Left hindlimb (tissue), 1 donor: ENCODE measurements around the gene MTCL1.

Experiments
- DNase-seq: peaks from one replicate; pipeline ENCODE4 v3.0.0-alpha.2; 2018

Gene MTCL1

GRCh38 chr18:8794934-8795280 lies 89.6 kb downstream of the MTCL1 start:
- DNase-seq: no peak

GRCh38 chr18:8795586-8796325 lies 90.4 kb downstream of the MTCL1 start:
- DNase-seq: no peak

GRCh38 chr18:8797206-8797605 lies 91.8 kb downstream of the MTCL1 start:
- no peak for DNase-seq

GRCh38 chr18:8799001-8799400 lies 93.6 kb downstream of the MTCL1 start:
- DNase-seq: peak; percentile 62

- peak; percentile 79 for DNase-seq
These were observed 94.5 kb downstream of the MTCL1 start for GRCh38 chr18:8799596-8800441.

- DNase-seq: no peak
These were observed 95.1 kb downstream of the MTCL1 start for GRCh38 chr18:8800445-8800844.

- DNase-seq: no peak
These were observed 95.5 kb downstream of the MTCL1 start for GRCh38 chr18:8800876-8801262.

GRCh38 chr18:8801263-8801901 lies 96.0 kb downstream of the MTCL1 start:
- no peak for DNase-seq

GRCh38 chr18:8802017-8802672 lies 96.8 kb downstream of the MTCL1 start:
- DNase-seq: no peak

- DNase-seq: no peak
These were observed 97.9 kb downstream of the MTCL1 start for GRCh38 chr18:8803063-8803795.

- DNase-seq: no peak
These were observed 98.6 kb downstream of the MTCL1 start for GRCh38 chr18:8803957-8804356.

GRCh38 chr18:8805552-8805951 lies 100.2 kb downstream of the MTCL1 start:
- no peak for DNase-seq

GRCh38 chr18:8806100-8806797 lies 100.9 kb downstream of the MTCL1 start:
- DNase-seq: no peak

- no peak for DNase-seq
These were observed 101.6 kb downstream of the MTCL1 start for GRCh38 chr18:8806798-8807487.

GRCh38 chr18:8807488-8807805 lies 102.1 kb downstream of the MTCL1 start:
- DNase-seq: no peak

GRCh38 chr18:8808001-8808400 lies 102.6 kb downstream of the MTCL1 start:
- DNase-seq: no peak

- DNase-seq: no peak
These were observed 104.2 kb downstream of the MTCL1 start for GRCh38 chr18:8809514-8809913.

- DNase-seq: no peak
These were observed 104.8 kb downstream of the MTCL1 start for GRCh38 chr18:8810157-8810556.

GRCh38 chr18:8811115-8811514 lies 105.8 kb downstream of the MTCL1 start:
- no peak for DNase-seq

- DNase-seq: no peak
These were observed 107.3 kb downstream of the MTCL1 start for GRCh38 chr18:8812631-8813030.

- DNase-seq: no peak
These were observed 108.3 kb downstream of the MTCL1 start for GRCh38 chr18:8813611-8814010.

GRCh38 chr18:8814206-8814605 lies 108.8 kb downstream of the MTCL1 start:
- DNase-seq: no peak
